ENCODE data around the gene CD151.

DNA sequence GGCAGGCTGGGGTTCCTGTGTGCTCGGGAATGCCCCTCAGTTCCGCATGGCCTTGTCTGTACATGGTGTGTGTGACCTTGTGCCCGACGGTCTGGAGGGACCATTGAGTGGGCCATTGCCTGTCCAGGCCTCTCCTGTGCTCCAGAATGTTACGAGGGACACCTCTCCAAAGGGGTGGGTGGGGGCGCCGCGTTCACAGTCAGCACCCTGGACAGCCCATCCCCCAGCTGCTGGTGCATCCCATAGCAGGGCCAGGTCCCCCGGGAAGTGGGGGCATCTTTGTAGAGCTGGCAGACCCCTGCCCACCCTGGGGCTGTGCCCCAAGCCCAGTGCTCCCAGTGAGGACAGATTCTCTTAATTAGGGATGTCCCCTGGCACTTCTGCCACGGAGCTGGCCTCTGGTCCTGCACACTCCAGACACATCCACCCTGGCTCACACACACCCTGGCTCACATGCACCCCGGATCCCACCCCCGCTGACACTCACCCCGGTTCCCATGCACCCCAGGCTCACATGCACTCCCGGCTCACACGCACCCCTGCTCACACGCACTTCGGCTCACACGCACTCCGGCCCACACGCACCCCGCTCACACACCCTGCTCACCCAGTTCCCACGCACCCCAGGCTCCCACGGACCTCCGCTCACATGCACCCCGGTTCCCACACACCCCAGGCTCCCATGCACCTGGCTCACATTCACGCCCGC is 25.5 kb downstream of the CD151 start:
- TF ChIP-seq, protein P1, sequence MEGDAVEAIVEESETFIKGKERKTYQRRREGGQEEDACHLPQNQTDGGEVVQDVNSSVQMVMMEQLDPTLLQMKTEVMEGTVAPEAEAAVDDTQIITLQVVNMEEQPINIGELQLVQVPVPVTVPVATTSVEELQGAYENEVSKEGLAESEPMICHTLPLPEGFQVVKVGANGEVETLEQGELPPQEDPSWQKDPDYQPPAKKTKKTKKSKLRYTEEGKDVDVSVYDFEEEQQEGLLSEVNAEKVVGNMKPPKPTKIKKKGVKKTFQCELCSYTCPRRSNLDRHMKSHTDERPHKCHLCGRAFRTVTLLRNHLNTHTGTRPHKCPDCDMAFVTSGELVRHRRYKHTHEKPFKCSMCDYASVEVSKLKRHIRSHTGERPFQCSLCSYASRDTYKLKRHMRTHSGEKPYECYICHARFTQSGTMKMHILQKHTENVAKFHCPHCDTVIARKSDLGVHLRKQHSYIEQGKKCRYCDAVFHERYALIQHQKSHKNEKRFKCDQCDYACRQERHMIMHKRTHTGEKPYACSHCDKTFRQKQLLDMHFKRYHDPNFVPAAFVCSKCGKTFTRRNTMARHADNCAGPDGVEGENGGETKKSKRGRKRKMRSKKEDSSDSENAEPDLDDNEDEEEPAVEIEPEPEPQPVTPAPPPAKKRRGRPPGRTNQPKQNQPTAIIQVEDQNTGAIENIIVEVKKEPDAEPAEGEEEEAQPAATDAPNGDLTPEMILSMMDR (IDR thresholded peaks at IDR 0.05): no peak
- TF ChIP-seq POLR2A (IDR thresholded peaks at IDR 0.05): no peak

All from sigmoid colon (tissue), 3 donors.